ENCODE results near the gene PRAC1.

PRAC1 gene

GRCh38 chr17:48692049-48692448 is 30.3 kb downstream of the PRAC1 start:
- no peak for DNase-seq

DNA sequence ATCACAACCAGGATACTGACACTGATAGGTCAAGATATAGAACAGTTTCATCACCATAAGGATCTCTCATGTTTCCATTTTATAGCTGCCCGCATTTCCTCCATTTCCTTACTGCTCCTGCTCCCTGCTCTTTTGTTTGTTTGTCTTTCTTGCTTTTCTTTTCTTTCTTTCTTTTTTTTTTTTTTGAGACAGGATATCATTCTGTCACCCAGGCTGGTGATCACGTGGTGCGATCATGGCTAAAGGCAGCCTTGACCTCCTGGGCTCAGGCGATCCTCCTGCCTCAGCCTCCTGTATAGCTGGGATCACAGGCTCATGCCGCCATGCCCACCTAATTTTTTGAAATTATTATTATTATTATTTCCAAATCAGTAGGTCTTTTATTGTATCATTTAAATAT is 31.7 kb downstream of the PRAC1 start:
- DNase-seq, result no peak

DNA sequence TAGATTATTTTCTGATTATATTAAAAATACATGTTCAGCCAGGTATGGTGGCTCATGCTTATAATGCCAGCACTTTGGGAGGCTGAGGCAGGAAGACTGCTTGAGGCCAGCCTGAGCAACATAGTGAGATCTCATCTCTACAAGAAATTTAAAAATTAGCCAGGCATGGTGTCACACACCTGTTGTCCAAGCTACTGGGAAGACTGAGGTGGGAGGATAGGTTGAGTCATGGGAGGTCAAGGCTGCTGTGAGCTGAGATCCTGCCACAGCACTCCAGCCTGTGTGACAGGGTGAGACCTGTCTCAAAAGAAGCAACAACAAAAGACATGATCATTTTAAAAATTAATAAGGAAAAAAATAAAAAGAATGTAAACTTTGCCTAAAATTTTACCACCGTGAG is 40.7 kb downstream of the PRAC1 start:
- DNase-seq, result no peak

- DNase-seq, result no peak
Observed at GRCh38 chr17:48679385-48680096, 42.8 kb downstream of the PRAC1 start.

DNA sequence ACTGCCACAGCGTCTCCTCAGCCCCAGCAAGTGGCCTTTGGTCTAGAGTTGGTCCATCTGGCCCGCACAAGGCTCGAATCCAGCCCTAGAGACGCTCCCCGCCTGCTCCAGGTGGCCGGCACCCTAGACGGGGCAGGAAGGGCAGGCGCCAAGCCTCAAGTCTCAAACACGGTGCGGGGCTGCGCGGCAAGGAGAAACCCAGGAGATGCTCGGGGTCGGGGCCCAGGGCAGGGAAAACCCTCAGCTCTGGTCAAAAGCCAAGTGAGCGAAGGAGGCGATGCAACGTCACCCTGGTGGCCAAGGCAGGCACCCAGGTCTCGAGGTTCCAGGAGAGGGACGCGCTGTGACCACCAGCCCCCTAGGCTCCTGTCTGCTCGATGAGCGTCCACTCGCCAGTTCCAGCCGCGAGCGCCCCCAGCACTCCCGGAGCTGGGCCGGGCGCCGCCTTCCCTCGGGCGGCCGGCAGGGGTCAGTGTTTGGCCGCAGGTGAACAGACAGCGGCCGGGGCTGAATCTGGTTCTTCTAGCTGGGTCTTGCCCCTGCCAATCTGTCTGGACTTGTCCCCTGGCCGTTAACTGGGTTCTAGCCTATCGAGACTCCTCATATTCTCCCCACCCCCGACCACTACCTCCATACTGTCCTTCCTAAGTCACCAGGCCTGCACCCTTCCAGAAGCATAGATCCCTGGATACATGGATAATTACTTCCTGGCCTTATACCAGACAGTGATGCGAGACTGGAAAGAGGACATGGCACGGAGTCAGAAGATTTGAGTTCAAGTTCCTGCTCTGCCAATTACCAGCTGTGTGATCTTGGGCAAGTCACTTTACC is 44.0 kb downstream of the PRAC1 start:
- DNase-seq, result peak; percentile 20

DNA sequence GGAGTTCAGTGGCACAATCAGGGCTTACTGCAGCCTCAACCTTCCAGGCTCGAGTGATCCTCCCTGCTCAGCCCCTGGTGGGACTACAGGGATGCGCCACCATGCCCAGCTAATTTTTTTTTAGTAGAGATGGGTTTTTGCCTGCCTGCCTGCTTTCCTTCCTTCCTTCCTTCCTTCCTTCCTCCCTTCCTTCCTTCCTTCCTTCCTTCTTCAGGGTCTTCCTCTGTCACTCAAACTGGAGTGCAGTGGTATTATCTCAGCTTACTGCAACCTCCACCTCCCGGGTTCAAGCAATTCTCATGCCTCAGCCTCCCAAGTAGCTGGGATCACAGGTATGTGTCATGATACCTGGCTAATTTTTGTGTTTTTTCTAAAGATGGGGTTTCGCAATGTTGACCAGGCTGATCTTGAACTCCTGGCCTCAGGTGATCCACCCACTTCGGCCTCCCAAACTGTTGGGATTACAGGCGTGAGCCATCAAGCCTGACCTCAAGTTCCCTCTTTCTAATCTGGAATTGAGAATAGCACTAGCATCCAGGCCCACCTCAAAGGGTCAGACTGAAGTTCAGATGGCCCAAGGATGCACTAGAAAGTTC is 45.3 kb downstream of the PRAC1 start:
- no peak for DNase-seq

DNA sequence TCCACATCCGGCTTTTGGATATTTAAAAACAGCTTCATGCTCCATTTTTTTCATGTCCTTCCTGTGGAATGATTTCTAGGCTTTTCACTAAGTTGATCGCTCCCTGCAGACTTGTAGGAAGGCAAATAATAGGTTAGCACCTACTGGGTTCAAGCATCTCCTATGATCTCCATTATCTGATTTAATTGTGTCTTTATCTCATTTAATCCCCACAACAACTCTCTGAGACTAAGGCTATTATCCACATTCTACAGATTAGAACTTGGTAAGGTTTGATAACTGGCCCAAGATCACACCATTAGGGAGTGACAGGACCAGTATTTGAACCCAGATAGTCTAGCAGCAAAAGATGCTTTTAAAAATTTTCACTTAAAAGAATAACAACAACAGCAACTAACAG is 50.0 kb downstream of the PRAC1 start:
- DNase-seq, result no peak
